Measurements from ENCODE around the gene CTAG1A.
"Not testable (repeated sequence)": the region's sequence is repeated elsewhere in the genome, so short reads cannot be mapped to it uniquely, and the experiment has no call there.

- not testable (repeated sequence) for TF ChIP-seq CTCF, POLR2A (IDR thresholded peaks at IDR 0.05)
These were observed 36.0 kb downstream of the CTAG1A start for GRCh38 chrX:154620767-154621414.

All from ovary (tissue), 3 donors.